SJCRH30 (cell line): ENCODE data around the gene EEF1AKMT2. TPM values are rescaled to one million over a fixed set of nuclear protein-coding genes. Genes with fewer than 3 reads are reported as not detected.
A peak's percentile ranks its signal among the peaks of the same experiment; 100 is the strongest.
"Not testable (repeated sequence)": the region's sequence is repeated elsewhere in the genome, so short reads cannot be mapped to it uniquely, and the experiment has no call there.

Experiments
- DNase-seq, 2 experiments: peaks; one replicate each; pipeline ENCODE4 v3.0.0-alpha.2; 2015 to 2020
- H3K27ac ChIP-seq: fragments of 250-450 bp; sonication (Bioruptor Pico); 2 replicates; pipeline ENCODE4 v1.5.1; 2020; ENCODE audit warnings: mild to moderate bottlenecking, moderate library complexity
- H3K27me3 ChIP-seq: fragments of 250-450 bp; sonication (Bioruptor Pico); 2 replicates; pipeline ENCODE4 v1.5.1; 2020; ENCODE audit warnings: mild to moderate bottlenecking, moderate library complexity
- H3K36me3 ChIP-seq: fragments of 250-450 bp; sonication (Bioruptor Pico); 2 replicates; pipeline ENCODE4 v1.5.1; 2020; ENCODE audit warnings: mild to moderate bottlenecking, moderate library complexity
- H3K4me1 ChIP-seq: fragments of 250-450 bp; sonication (Bioruptor Pico); 2 replicates; pipeline ENCODE4 v1.5.1; 2020; ENCODE audit warnings: mild to moderate bottlenecking, moderate library complexity
- H3K4me3 ChIP-seq: fragments of 250-450 bp; sonication (Bioruptor Pico); 2 replicates; pipeline ENCODE4 v1.5.1; 2020; ENCODE audit warnings: mild to moderate bottlenecking, moderate library complexity
- H3K9me3 ChIP-seq: fragments of 250-450 bp; sonication (Bioruptor Pico); replicated peaks from 2 replicates; pipeline ENCODE4 v1.5.1; 2020; ENCODE audit warnings: mild to moderate bottlenecking, moderate library complexity
- total RNA-seq: library from RNA; depleted of rRNA; stranded (reverse); fragments of >200 nt; shearing (Covaris generic); gene quantifications from 2 replicates; pipeline ENCODE4 v1.2.3, GENCODE V29; 2014; rRNA removed

EEF1AKMT2 gene
- total RNA-seq: 29.0 and 31.6 TPM in 2 replicates

GRCh38 chr10:124791547-124792348, at the start of gene EEF1AKMT2:
EEF1AKMT2 (minus strand) TSS chr10:124791887; CDS start chr10:124791833, 54 bp downstream.
- Histone ChIP-seq H3K27me3 (no peaks in the 10 kb centered on the region), H3K9me3 (no peaks in the 10 kb centered on the region), H3K4me3 (peak within 1 kb of the TSS; percentile 86), H3K36me3 (peaks cover 5% of the 10 kb centered on the region), H3K4me1 (no peaks in the 10 kb centered on the region), H3K27ac (peak within 1 kb of the TSS; percentile 84)
- peak; percentile 89 to 92 for DNase-seq

GRCh38 chr10:124837687-124838086, 46.0 kb upstream of the EEF1AKMT2 start:
- peaks cover 30% of the 10 kb centered on the region for H3K36me3 ChIP-seq
- H3K9me3 ChIP-seq: no peaks in the 10 kb centered on the region
- H3K27ac ChIP-seq: no peak overlapping the region
- no peaks in the 10 kb centered on the region for H3K4me1 ChIP-seq
- no peaks in the 10 kb centered on the region for H3K27me3 ChIP-seq
- H3K4me3 ChIP-seq: no peak overlapping the region
- DNase-seq: no peak

GRCh38 chr10:124831116-124831515, 39.4 kb upstream of the EEF1AKMT2 start:
- Histone ChIP-seq H3K36me3 (peaks cover 66% of the 10 kb centered on the region), H3K27ac (no peak overlapping the region), H3K4me1 (no peaks in the 10 kb centered on the region), H3K9me3 (no peaks in the 10 kb centered on the region), H3K27me3 (no peaks in the 10 kb centered on the region), H3K4me3 (no peak overlapping the region)
- DNase-seq: no peak

GRCh38 chr10:124830445-124830844, 38.8 kb upstream of the EEF1AKMT2 start:
- Histone ChIP-seq H3K4me1 (no peaks in the 10 kb centered on the region), H3K27me3 (no peaks in the 10 kb centered on the region), H3K36me3 (peaks cover 59% of the 10 kb centered on the region), H3K4me3 (no peak overlapping the region), H3K9me3 (no peaks in the 10 kb centered on the region), H3K27ac (no peak overlapping the region)
- no peak for DNase-seq

GRCh38 chr10:124829447-124830115, 37.9 kb upstream of the EEF1AKMT2 start:
- Histone ChIP-seq H3K27ac (no peak overlapping the region), H3K4me1 (no peaks in the 10 kb centered on the region), H3K4me3 (no peak overlapping the region), H3K27me3 (no peaks in the 10 kb centered on the region), H3K9me3 (no peaks in the 10 kb centered on the region), H3K36me3 (peaks cover 51% of the 10 kb centered on the region)
- no peak for DNase-seq

GRCh38 chr10:124827474-124827873, 35.8 kb upstream of the EEF1AKMT2 start:
- Histone ChIP-seq H3K27me3 (no peaks in the 10 kb centered on the region), H3K9me3 (no peaks in the 10 kb centered on the region), H3K4me1 (no peaks in the 10 kb centered on the region), H3K36me3 (peaks cover 37% of the 10 kb centered on the region), H3K27ac (no peak overlapping the region), H3K4me3 (no peak overlapping the region)
- DNase-seq: peak in 1 of 2 experiments; percentile 10

- DNase-seq: no peak
- Histone ChIP-seq H3K9me3 (no peaks in the 10 kb centered on the region), H3K27me3 (no peaks in the 10 kb centered on the region), H3K4me1 (no peaks in the 10 kb centered on the region), H3K27ac (no peak overlapping the region), H3K4me3 (no peak overlapping the region), H3K36me3 (peaks cover 31% of the 10 kb centered on the region)
These were observed 34.6 kb upstream of the EEF1AKMT2 start for GRCh38 chr10:124826262-124826661.

DNA sequence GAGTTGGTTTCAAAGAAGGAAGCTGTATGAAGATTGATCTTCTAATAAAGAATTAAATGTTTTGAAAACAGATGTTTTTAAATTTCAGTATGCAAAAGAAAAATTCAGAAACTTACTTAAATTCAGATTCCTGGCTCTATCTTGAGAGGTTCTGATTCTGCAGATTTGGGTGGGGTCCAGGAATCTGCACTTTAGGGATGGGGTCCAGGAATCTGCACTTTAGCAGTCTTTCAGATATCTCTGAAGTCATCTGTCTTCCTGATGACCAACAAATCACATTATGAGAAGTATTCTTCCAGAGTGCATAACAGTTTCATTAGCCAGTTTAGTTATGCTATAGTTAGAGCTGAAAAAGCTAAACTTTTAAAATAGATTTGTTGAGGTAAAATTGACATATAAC, 34.0 kb upstream of the EEF1AKMT2 start:
- H3K36me3 ChIP-seq: peaks cover 27% of the 10 kb centered on the region
- H3K27me3 ChIP-seq: no peaks in the 10 kb centered on the region
- no peak for DNase-seq
- H3K9me3 ChIP-seq: no peaks in the 10 kb centered on the region
- H3K4me3 ChIP-seq: no peak overlapping the region
- no peak overlapping the region for H3K27ac ChIP-seq
- H3K4me1 ChIP-seq: no peaks in the 10 kb centered on the region

GRCh38 chr10:124824932-124825331, 33.2 kb upstream of the EEF1AKMT2 start:
- H3K27me3 ChIP-seq, H3K27ac ChIP-seq, H3K4me3 ChIP-seq, DNase-seq, H3K9me3 ChIP-seq, H3K4me1 ChIP-seq: not testable (repeated sequence)
- H3K36me3 ChIP-seq: peaks cover 23% of the 10 kb centered on the region

- Histone ChIP-seq H3K36me3 (peaks cover 23% of the 10 kb centered on the region), H3K27me3 (no peaks in the 10 kb centered on the region), H3K27ac (no peak overlapping the region), H3K4me3 (no peak overlapping the region), H3K4me1 (no peaks in the 10 kb centered on the region), H3K9me3 (no peaks in the 10 kb centered on the region)
- no peak for DNase-seq
These were observed 32.8 kb upstream of the EEF1AKMT2 start for GRCh38 chr10:124824507-124824906.

DNA sequence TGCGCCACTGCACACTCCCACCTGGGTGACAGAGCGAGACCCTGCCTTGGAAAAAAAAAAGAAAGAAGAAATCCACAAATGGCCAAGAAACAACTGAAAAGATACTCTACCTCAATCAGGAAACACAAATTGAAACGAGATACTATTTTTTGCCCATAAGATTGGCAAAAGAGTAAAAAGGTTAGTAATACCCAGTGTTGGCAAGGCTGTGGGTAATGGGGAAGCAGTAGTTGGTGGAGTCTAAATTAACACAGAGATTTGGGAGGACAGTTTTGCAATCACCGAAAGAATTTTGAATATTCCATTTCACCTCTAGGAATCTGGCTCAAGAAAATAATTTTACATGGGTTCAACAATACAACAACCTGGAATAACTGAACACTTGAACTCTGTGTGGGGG, 29.8 kb upstream of the EEF1AKMT2 start:
- Histone ChIP-seq H3K4me1 (no peaks in the 10 kb centered on the region), H3K36me3 (peaks cover 6% of the 10 kb centered on the region), H3K27me3 (no peaks in the 10 kb centered on the region), H3K9me3 (no peaks in the 10 kb centered on the region), H3K4me3 (no peak overlapping the region), H3K27ac (no peak overlapping the region)
- no peak for DNase-seq

DNA sequence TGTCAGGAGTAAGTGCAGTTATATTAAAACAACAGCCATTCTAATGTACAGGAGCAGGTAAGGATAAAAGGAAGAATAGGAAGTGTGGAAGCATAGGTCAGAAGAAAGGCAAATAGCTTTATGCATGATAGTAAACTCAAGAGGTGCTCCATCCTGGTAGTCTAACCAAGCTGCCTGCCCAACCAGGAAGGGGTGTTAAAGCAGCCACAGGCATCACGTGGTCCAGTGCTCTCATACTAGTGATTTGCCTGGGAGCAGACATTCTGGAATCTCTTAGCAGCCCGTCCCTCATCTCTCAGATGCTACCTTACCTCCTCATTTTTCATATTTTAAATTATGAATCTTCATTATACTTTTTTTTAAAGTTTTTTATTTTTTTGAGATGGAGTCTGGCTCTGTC, 28.4 kb upstream of the EEF1AKMT2 start:
- Histone ChIP-seq H3K36me3 (peaks cover 6% of the 10 kb centered on the region), H3K27me3 (no peaks in the 10 kb centered on the region), H3K27ac (no peak overlapping the region), H3K9me3 (no peaks in the 10 kb centered on the region), H3K4me3 (no peak overlapping the region), H3K4me1 (no peaks in the 10 kb centered on the region)
- no peak for DNase-seq

- H3K4me3 ChIP-seq: peak overlapping the region; percentile 98
- no peaks in the 10 kb centered on the region for H3K9me3 ChIP-seq
- no peaks in the 10 kb centered on the region; the same call in 1 of the 2 replicates for H3K36me3 ChIP-seq
- peaks cover 6% of the 10 kb centered on the region; the same call in 1 of the 2 replicates for H3K4me1 ChIP-seq
- no peaks in the 10 kb centered on the region; the same call in 1 of the 2 replicates for H3K27me3 ChIP-seq
- H3K27ac ChIP-seq: peak overlapping the region; percentile 85
- DNase-seq: no peak
These were observed 10.6 kb upstream of the EEF1AKMT2 start for GRCh38 chr10:124802313-124802675.

DNA sequence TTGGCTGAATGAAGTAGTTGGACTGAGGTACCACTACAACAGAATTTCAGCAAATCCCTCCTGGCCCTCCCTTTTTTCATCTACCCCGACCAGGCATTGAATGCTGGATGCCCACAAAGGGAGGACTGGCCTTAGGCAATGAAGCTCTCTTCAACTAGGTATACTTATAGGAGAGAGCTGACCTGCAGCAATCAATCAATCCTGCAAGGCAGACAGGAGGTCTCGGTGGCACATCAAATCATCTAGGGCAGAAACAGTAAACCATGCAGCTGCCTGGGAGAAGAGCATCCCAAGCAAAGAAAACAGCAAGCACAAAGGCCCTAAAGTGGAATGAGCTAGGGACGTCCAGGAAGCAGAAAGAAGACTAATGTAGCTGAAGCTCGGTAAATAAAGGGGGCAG, 7.5 kb upstream of the EEF1AKMT2 start:
- Histone ChIP-seq H3K36me3 (no peaks in the 10 kb centered on the region), H3K4me3 (no peak overlapping the region), H3K9me3 (no peaks in the 10 kb centered on the region), H3K4me1 (peaks cover 6% of the 10 kb centered on the region; the same call in 1 of the 2 replicates), H3K27me3 (no peaks in the 10 kb centered on the region; the same call in 1 of the 2 replicates), H3K27ac (no peak overlapping the region)
- no peak for DNase-seq

GRCh38 chr10:124798781-124799180, 7.1 kb upstream of the EEF1AKMT2 start:
- no peaks in the 10 kb centered on the region for H3K9me3 ChIP-seq
- peaks cover 6% of the 10 kb centered on the region; the same call in 1 of the 2 replicates for H3K4me1 ChIP-seq
- no peak for DNase-seq
- H3K36me3 ChIP-seq: no peaks in the 10 kb centered on the region
- no peak overlapping the region for H3K4me3 ChIP-seq
- H3K27ac ChIP-seq: no peak overlapping the region
- H3K27me3 ChIP-seq: no peaks in the 10 kb centered on the region; the same call in 1 of the 2 replicates
